Stimulated activated CD4-positive, alpha-beta T cell treated with anti-CD3 and anti-CD28 coated beads, Interleukin-15, amount 100 ng/mL, for 48 hours (primary cell): Measurements from ENCODE around the gene DKK3.

Source experiments
- DNase-seq, 2 donors: peaks; one replicate each; pipeline ENCODE4 v3.0.0-alpha.2; 2020; ENCODE audit warnings: low read depth in 2 of 2

The DKK3 gene

GRCh38 chr11:11982461-11982860 lies 26.0 kb downstream of the DKK3 start:
- DNase-seq, result no peak

- no peak for DNase-seq
These were observed 26.6 kb downstream of the DKK3 start for GRCh38 chr11:11981840-11982239.

- no peak for DNase-seq
These were observed 27.1 kb downstream of the DKK3 start for GRCh38 chr11:11981364-11981763.

- no peak for DNase-seq
These were observed 27.6 kb downstream of the DKK3 start for GRCh38 chr11:11980841-11981308.

GRCh38 chr11:11980200-11980599 lies 28.2 kb downstream of the DKK3 start:
- no peak for DNase-seq

- DNase-seq, result no peak
These were observed 28.8 kb downstream of the DKK3 start for GRCh38 chr11:11979488-11980117.

GRCh38 chr11:11978792-11979487 lies 29.5 kb downstream of the DKK3 start:
- no peak for DNase-seq

GRCh38 chr11:11978098-11978637 lies 30.3 kb downstream of the DKK3 start:
- no peak for DNase-seq

- DNase-seq, result no peak
These were observed 31.1 kb downstream of the DKK3 start for GRCh38 chr11:11977206-11977938.

- no peak for DNase-seq
These were observed 31.8 kb downstream of the DKK3 start for GRCh38 chr11:11976481-11977127.

GRCh38 chr11:11975201-11976092 lies 33.0 kb downstream of the DKK3 start:
- no peak for DNase-seq

GRCh38 chr11:11973866-11974265 lies 34.6 kb downstream of the DKK3 start:
- no peak for DNase-seq

GRCh38 chr11:11973361-11973800 lies 35.0 kb downstream of the DKK3 start:
- no peak for DNase-seq

GRCh38 chr11:11972730-11973341 lies 35.6 kb downstream of the DKK3 start:
- DNase-seq, result no peak

GRCh38 chr11:11971906-11972547 lies 36.4 kb downstream of the DKK3 start:
- DNase-seq, result no peak

- no peak for DNase-seq
These were observed 37.9 kb downstream of the DKK3 start for GRCh38 chr11:11970556-11970955.

GRCh38 chr11:11969380-11970215 lies 38.8 kb downstream of the DKK3 start:
- no peak for DNase-seq

GRCh38 chr11:11968511-11969280 lies 39.7 kb downstream of the DKK3 start:
- DNase-seq, result no peak
